ENCODE results near the gene RFT1. TPM values are rescaled to one million over a fixed set of nuclear protein-coding genes. Genes with fewer than 3 reads are reported as not detected.

Gene RFT1
- total and polyA plus RNA-seq, 2 of the 13 experiments (the other 11 are each of a cell fraction or from before 2014, with no cell fraction given): 23.2 to 37.0 TPM

DNA sequence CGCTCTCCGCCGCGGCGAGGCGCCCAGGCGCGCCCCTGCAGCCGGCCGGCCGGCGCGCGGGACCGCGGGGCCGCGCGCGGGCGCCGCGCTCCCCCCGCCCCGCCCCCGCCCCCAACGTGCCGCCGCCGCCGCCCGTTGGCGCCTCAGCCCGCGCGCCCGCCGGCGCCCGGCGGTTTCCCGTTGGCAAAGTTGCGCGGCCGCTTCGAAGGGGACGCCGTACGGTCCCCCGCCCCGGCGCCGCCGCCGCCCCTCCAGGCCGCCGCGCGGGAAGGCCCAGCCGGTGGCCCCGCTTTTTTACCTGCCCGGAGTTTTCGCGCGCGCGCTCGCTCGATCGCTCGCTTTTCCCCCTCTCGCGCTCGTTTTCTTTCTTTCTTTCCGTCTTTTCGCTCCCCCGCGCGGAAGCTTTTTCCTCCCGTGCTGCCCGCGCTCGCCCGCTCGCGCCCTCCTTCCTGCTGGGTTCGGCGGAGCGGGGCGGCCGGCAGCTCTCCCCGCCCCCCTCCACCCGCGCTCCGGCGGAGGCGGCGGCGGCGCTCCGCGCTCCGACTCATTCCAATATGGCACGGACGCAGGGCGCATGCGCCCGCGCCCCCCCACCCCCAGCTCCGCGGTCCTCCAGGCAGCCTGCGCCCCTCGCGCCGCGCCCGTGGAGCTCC lies 84.6 kb downstream of the RFT1 start, which contains the start of gene SFMBT1 (continued):
- TF ChIP-seq, protein P1, sequence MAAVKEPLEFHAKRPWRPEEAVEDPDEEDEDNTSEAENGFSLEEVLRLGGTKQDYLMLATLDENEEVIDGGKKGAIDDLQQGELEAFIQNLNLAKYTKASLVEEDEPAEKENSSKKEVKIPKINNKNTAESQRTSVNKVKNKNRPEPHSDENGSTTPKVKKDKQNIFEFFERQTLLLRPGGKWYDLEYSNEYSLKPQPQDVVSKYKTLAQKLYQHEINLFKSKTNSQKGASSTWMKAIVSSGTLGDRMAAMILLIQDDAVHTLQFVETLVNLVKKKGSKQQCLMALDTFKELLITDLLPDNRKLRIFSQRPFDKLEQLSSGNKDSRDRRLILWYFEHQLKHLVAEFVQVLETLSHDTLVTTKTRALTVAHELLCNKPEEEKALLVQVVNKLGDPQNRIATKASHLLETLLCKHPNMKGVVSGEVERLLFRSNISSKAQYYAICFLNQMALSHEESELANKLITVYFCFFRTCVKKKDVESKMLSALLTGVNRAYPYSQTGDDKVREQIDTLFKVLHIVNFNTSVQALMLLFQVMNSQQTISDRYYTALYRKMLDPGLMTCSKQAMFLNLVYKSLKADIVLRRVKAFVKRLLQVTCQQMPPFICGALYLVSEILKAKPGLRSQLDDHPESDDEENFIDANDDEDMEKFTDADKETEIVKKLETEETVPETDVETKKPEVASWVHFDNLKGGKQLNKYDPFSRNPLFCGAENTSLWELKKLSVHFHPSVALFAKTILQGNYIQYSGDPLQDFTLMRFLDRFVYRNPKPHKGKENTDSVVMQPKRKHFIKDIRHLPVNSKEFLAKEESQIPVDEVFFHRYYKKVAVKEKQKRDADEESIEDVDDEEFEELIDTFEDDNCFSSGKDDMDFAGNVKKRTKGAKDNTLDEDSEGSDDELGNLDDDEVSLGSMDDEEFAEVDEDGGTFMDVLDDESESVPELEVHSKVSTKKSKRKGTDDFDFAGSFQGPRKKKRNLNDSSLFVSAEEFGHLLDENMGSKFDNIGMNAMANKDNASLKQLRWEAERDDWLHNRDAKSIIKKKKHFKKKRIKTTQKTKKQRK (IDR thresholded peaks at IDR 0.05; ENCODE audit: low read length): no peak
- TF ChIP-seq NFAT5 (CRISPR knock-in tag; IDR thresholded peaks at IDR 0.05): no peak
- TF ChIP-seq CCDC6 (CRISPR knock-in tag; IDR thresholded peaks at IDR 0.05): no peak
- no peak for TF ChIP-seq GLI4 (CRISPR knock-in tag; IDR thresholded peaks at IDR 0.05; ENCODE audit: borderline replicate concordance)
- no peak for TF ChIP-seq KDM4B (CRISPR knock-in tag; IDR thresholded peaks at IDR 0.05)
- TF ChIP-seq KLF16 (CRISPR knock-in tag; IDR thresholded peaks at IDR 0.05): 0 out of 4 replicates have a peak, but pooled peaks of 1 of the 2 experiments have one; percentile 49
- no peak for TF ChIP-seq ZNF841 (CRISPR knock-in tag; IDR thresholded peaks at IDR 0.05; ENCODE audit: borderline replicate concordance)
- peak; percentile 31; the same call in 1 of the 2 replicates for TF ChIP-seq ZFX (CRISPR knock-in tag; IDR thresholded peaks at IDR 0.05; ENCODE audit: low read depth)
- TF ChIP-seq THYN1 (CRISPR knock-in tag; IDR thresholded peaks at IDR 0.05; ENCODE audit: borderline replicate concordance, low read depth): no peak
- 0 out of 2 replicates have a peak, but pooled peaks have one; percentile 52 for TF ChIP-seq HOXD1 (CRISPR knock-in tag; IDR thresholded peaks at IDR 0.05)
- TF ChIP-seq ARID3A (IDR thresholded peaks at IDR 0.05; ENCODE audit: low read depth, low read length): no peak
- TF ChIP-seq ASH2L (IDR thresholded peaks at IDR 0.05; ENCODE audit: insufficient read length, low read depth, low read length): peak; percentile 79
- TF ChIP-seq SMYD3 (CRISPR knock-in tag; IDR thresholded peaks at IDR 0.05): no peak
- no peak for TF ChIP-seq TCF7L2 (IDR thresholded peaks at IDR 0.05; ENCODE audit: low read depth, low read length)
- TF ChIP-seq ZNF850 (CRISPR knock-in tag; conservative IDR thresholded peaks at IDR 0.05): no peak
- TF ChIP-seq ZBTB2 (CRISPR knock-in tag; IDR thresholded peaks at IDR 0.05; ENCODE audit: low read depth): peak; percentile 77
- TF ChIP-seq ZNF772 (CRISPR knock-in tag; IDR thresholded peaks at IDR 0.05): peak; percentile 33; the same call in 1 of the 2 replicates
